KMS-11 (cell line): Measurements from ENCODE around the gene SREK1IP1.

Experiments used
- H2AFZ ChIP-seq: fragments of 200-600 bp; sonication (generic); 2 replicates; pipeline ENCODE4 v1.6.1; 2016; ENCODE audit warnings: antibody characterized with exemption, mixed run types, low read depth
- H3K27ac ChIP-seq: fragments of 200-600 bp; sonication (generic); 2 replicates; pipeline ENCODE4 v1.6.1; 2016; ENCODE audit warnings: mild to moderate bottlenecking, mixed run types
- H3K27me3 ChIP-seq: fragments of 200-600 bp; sonication (generic); 2 replicates; pipeline ENCODE4 v1.6.1; 2017; ENCODE audit warnings: mild to moderate bottlenecking, low read depth, mixed run types, moderate library complexity; ENCODE audit not compliant: insufficient read depth
- H3K36me3 ChIP-seq: fragments of 200-600 bp; sonication (generic); 2 replicates; pipeline ENCODE4 v1.6.1; 2017; ENCODE audit warnings: mild to moderate bottlenecking, mixed run types; ENCODE audit not compliant: insufficient read depth
- H3K4me1 ChIP-seq: fragments of 200-600 bp; sonication (generic); 2 replicates; pipeline ENCODE4 v1.6.1; 2016; ENCODE audit warnings: mild to moderate bottlenecking, low read depth, mixed run types; ENCODE audit not compliant: poor library complexity, severe bottlenecking
- H3K4me2 ChIP-seq: fragments of 200-600 bp; sonication (generic); 2 replicates; pipeline ENCODE4 v1.7.0; 2016; ENCODE audit warnings: mild to moderate bottlenecking, mixed run types
- H3K4me3 ChIP-seq: fragments of 200-600 bp; sonication (generic); IDR thresholded peaks from 2 replicates; pipeline ENCODE4 v1.6.1; 2017; ENCODE audit warnings: low read depth, low read length, mixed read lengths; ENCODE audit not compliant: insufficient read depth
- H3K79me2 ChIP-seq: fragments of 200-600 bp; sonication (generic); 2 replicates; pipeline ENCODE4 v1.6.1; 2016; ENCODE audit warnings: low read depth, mixed run types; ENCODE audit not compliant: insufficient read depth
- H3K9ac ChIP-seq: fragments of 200-600 bp; sonication (generic); 2 replicates; pipeline ENCODE4 v1.6.1; 2016; ENCODE audit warnings: mild to moderate bottlenecking, mixed run types
- H4K20me1 ChIP-seq: fragments of 200-600 bp; sonication (generic); 2 replicates; pipeline ENCODE4 v1.6.1; 2016; ENCODE audit warnings: mild to moderate bottlenecking, mixed run types; ENCODE audit not compliant: insufficient read depth
- CTCF ChIP-seq: fragments of 200-600 bp; sonication (generic); conservative IDR thresholded peaks from 2 replicates; pipeline ENCODE4 v1.6.1; 2017; ENCODE audit warnings: low read depth, mild to moderate bottlenecking, antibody characterized with exemption, low read length, moderate library complexity, mixed read lengths

SREK1IP1 gene

GRCh38 chr5:64794053-64794770 lies 25.7 kb upstream of the SREK1IP1 start:
- Histone ChIP-seq H3K9ac (no peak overlapping the region), H4K20me1 (no peaks in the 10 kb centered on the region), H3K4me2 (no peak overlapping the region), H3K4me3 (no peak overlapping the region), H3K27me3 (no peaks in the 10 kb centered on the region), H3K36me3 (no peaks in the 10 kb centered on the region), H3K4me1 (peaks cover 12% of the 10 kb centered on the region), H3K27ac (no peak overlapping the region), H2AFZ (no peak overlapping the region), H3K79me2 (no peaks in the 10 kb centered on the region)
- no peak for TF ChIP-seq CTCF

GRCh38 chr5:64792469-64792868 lies 24.0 kb upstream of the SREK1IP1 start:
- no peak overlapping the region for H3K27ac ChIP-seq
- no peak for TF ChIP-seq CTCF
- H4K20me1 ChIP-seq, result no peaks in the 10 kb centered on the region
- no peak overlapping the region for H3K9ac ChIP-seq
- H3K4me2 ChIP-seq, result no peak overlapping the region
- H3K4me3 ChIP-seq, result no peak overlapping the region
- H3K4me1 ChIP-seq, result peaks cover 12% of the 10 kb centered on the region
- no peaks in the 10 kb centered on the region for H3K27me3 ChIP-seq
- H2AFZ ChIP-seq, result no peak overlapping the region
- no peaks in the 10 kb centered on the region for H3K79me2 ChIP-seq
- H3K36me3 ChIP-seq, result no peaks in the 10 kb centered on the region

- Histone ChIP-seq H3K36me3 (no peaks in the 10 kb centered on the region), H3K4me1 (peaks cover 12% of the 10 kb centered on the region), H3K79me2 (no peaks in the 10 kb centered on the region), H3K4me2 (no peak overlapping the region), H3K4me3 (no peak overlapping the region), H3K27me3 (no peaks in the 10 kb centered on the region), H2AFZ (no peak overlapping the region), H4K20me1 (no peaks in the 10 kb centered on the region), H3K9ac (no peak overlapping the region), H3K27ac (no peak overlapping the region)
- no peak for TF ChIP-seq CTCF
Observed at GRCh38 chr5:64790210-64790609, 21.7 kb upstream of the SREK1IP1 start.

GRCh38 chr5:64789457-64789856 lies 21.0 kb upstream of the SREK1IP1 start:
- TF ChIP-seq CTCF, result no peak
- H3K4me3 ChIP-seq, result no peak overlapping the region
- no peak overlapping the region for H3K27ac ChIP-seq
- no peak overlapping the region for H3K9ac ChIP-seq
- H3K4me2 ChIP-seq, result no peak overlapping the region
- no peaks in the 10 kb centered on the region for H3K79me2 ChIP-seq
- H3K4me1 ChIP-seq, result peaks cover 12% of the 10 kb centered on the region
- H3K27me3 ChIP-seq, result no peaks in the 10 kb centered on the region
- H4K20me1 ChIP-seq, result no peaks in the 10 kb centered on the region
- no peak overlapping the region for H2AFZ ChIP-seq
- H3K36me3 ChIP-seq, result no peaks in the 10 kb centered on the region
